Ishikawa (cell line): Measurements from ENCODE around the gene CPNE2.

Experiments used
- CEBPB ChIP-seq: IDR thresholded peaks from 2 replicates; pipeline ENCODE4 v1.6.1; 2012
- CREB1 ChIP-seq: IDR thresholded peaks from 2 replicates; pipeline ENCODE4 v1.6.1; 2012; ENCODE audit warnings: low read depth
- EGR1 ChIP-seq: IDR thresholded peaks from 2 replicates; pipeline ENCODE4 v1.6.1; 2012
- EP300 ChIP-seq: IDR thresholded peaks from 2 replicates; pipeline ENCODE4 v1.6.1; 2012; ENCODE audit warnings: borderline replicate concordance
- FOXM1 ChIP-seq: IDR thresholded peaks from 2 replicates; pipeline ENCODE4 v1.6.1; 2012; ENCODE audit warnings: low read depth, borderline replicate concordance
- NFIC ChIP-seq: IDR thresholded peaks from 2 replicates; pipeline ENCODE4 v1.6.1; 2012
- RAD21 ChIP-seq: IDR thresholded peaks from 2 replicates; pipeline ENCODE4 v1.6.1; 2012; ENCODE audit warnings: low read depth
- TAF1 ChIP-seq: IDR thresholded peaks from 2 replicates; pipeline ENCODE4 v1.6.1; 2012; ENCODE audit warnings: low read depth, mild to moderate bottlenecking
- TCF12 ChIP-seq: IDR thresholded peaks from 2 replicates; pipeline ENCODE4 v1.6.1; 2012; ENCODE audit warnings: low read depth
- TEAD4 ChIP-seq: IDR thresholded peaks from 2 replicates; pipeline ENCODE4 v1.6.1; 2012
- YY1 ChIP-seq: IDR thresholded peaks from 2 replicates; pipeline ENCODE4 v1.6.1; 2012; ENCODE audit warnings: low read depth
- ZBTB7A ChIP-seq: IDR thresholded peaks from 2 replicates; pipeline ENCODE4 v1.6.1; 2012; ENCODE audit warnings: low read depth
- TF ChIP-seq, protein P1 (sequence below): IDR thresholded peaks from 2 replicates; pipeline ENCODE4 v1.6.1; 2012
- TF ChIP-seq, protein P2 (sequence below): IDR thresholded peaks from 2 replicates; pipeline ENCODE4 v1.6.1; 2012
- TF ChIP-seq, protein P3 (sequence below): IDR thresholded peaks from 2 replicates; pipeline ENCODE4 v1.6.1; 2012; ENCODE audit warnings: low read depth, mild to moderate bottlenecking

The CPNE2 gene

DNA sequence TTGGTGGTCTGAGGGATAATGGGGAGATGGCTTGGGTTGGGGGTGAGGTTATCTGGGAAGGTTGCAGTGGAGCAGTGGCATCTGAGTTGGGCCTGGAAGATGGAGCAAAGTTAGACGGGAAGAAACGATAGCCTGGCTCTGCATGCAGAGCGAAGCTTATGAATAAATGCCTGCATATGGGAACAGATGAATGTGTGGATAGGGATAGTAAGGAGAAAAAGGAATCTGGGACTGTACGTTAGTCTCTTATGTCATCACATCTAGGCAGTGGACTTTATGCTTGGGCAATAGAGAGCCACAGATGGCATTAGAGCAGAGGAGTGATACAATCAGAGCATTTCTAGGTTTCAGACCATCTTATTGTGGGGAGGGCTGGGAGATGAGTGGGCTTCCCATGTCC lies 33.0 kb downstream of the CPNE2 start:
- TF ChIP-seq TEAD4 (no peak), EGR1 (no peak), CREB1 (no peak), ZBTB7A (no peak), NFIC (no peak), TAF1 (no peak), EP300 (no peak)
- TF ChIP-seq, protein P1, sequence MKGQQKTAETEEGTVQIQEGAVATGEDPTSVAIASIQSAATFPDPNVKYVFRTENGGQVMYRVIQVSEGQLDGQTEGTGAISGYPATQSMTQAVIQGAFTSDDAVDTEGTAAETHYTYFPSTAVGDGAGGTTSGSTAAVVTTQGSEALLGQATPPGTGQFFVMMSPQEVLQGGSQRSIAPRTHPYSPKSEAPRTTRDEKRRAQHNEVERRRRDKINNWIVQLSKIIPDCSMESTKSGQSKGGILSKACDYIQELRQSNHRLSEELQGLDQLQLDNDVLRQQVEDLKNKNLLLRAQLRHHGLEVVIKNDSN = no peak

DNA sequence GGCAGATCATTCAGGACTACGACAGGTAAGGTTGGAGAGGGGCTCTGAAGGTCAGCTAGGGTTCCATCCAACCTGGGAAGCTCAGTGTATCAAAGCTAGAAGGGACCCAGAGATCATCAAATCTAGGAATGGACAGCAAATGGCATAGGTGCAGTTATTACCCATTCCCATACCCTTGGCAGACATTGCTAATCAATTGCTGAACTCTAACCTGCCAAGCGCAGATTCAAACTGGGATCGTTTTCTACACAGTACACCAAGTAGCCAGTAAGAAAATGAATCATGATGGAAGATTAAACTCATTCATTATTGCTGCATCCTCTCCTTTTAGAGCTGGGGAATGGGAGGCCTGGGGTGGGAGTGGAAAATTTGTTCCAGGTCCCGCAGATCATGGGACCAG lies 33.6 kb downstream of the CPNE2 start:
- TF ChIP-seq CREB1 = no peak
- TF ChIP-seq, protein P2, sequence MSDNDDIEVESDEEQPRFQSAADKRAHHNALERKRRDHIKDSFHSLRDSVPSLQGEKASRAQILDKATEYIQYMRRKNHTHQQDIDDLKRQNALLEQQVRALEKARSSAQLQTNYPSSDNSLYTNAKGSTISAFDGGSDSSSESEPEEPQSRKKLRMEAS = no peak
- no peak for TF ChIP-seq TCF12
- no peak for TF ChIP-seq NFIC
- TF ChIP-seq TAF1 = no peak
- TF ChIP-seq CEBPB = no peak
- no peak for TF ChIP-seq YY1
- no peak for TF ChIP-seq EP300
- no peak for TF ChIP-seq EGR1
- TF ChIP-seq, protein P3, sequence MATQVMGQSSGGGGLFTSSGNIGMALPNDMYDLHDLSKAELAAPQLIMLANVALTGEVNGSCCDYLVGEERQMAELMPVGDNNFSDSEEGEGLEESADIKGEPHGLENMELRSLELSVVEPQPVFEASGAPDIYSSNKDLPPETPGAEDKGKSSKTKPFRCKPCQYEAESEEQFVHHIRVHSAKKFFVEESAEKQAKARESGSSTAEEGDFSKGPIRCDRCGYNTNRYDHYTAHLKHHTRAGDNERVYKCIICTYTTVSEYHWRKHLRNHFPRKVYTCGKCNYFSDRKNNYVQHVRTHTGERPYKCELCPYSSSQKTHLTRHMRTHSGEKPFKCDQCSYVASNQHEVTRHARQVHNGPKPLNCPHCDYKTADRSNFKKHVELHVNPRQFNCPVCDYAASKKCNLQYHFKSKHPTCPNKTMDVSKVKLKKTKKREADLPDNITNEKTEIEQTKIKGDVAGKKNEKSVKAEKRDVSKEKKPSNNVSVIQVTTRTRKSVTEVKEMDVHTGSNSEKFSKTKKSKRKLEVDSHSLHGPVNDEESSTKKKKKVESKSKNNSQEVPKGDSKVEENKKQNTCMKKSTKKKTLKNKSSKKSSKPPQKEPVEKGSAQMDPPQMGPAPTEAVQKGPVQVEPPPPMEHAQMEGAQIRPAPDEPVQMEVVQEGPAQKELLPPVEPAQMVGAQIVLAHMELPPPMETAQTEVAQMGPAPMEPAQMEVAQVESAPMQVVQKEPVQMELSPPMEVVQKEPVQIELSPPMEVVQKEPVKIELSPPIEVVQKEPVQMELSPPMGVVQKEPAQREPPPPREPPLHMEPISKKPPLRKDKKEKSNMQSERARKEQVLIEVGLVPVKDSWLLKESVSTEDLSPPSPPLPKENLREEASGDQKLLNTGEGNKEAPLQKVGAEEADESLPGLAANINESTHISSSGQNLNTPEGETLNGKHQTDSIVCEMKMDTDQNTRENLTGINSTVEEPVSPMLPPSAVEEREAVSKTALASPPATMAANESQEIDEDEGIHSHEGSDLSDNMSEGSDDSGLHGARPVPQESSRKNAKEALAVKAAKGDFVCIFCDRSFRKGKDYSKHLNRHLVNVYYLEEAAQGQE = no peak
- TF ChIP-seq TEAD4 = no peak

DNA sequence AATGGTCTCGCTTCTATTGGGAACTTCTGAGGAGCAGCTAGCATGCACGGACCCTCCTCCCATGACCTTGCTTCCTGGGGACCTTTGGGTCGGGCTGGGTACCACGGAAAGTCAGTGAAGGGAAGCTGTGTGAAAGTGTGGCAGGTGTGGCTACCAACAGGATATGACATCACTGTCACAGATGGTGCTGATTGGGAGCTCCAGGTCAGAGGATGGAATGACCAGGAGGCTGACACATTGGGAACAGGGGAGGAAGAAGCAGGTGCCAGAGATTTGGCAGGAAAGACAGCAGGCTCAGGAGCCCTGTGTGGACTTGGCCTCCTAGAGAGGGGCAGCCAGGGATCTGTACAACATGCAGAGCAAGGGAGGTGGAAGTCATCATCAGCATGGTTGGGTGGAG lies 34.0 kb downstream of the CPNE2 start:
- TF ChIP-seq TCF12 = no peak

DNA sequence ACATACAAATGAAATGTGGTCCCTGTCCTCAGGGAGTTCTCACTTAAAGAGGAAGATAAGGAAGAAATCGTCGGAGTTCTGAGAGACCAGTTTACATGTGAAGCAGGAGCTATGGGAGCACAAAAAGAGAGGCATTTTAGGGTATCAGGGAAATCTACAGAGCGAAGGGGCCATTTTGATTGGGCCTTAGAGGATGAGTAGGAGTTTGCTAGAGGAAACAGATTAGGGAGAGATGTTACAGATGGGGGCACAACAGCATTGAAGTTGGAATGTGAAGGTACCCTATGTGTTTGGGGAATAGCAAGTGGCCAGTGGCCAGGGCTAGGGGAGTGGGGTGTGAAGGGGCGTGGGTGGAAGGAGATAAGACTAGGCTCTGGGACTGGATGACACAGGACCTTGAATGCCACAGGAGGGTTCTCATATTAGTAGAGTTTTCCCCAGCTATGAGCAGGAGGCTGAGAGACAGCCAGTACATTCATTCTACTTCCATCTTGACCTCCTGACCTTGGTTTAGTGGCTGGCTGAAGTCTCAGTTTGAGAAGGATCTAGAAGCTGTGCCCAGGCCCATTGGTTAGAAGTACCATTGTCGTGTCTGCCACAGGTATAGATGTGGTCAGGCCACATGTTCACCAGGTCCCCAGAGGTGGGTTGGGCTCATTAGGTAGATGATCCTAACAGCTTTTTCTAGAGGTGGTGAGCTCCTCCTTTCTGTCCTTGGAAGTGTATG lies 34.8 kb downstream of the CPNE2 start:
- no peak for TF ChIP-seq RAD21
- no peak for TF ChIP-seq TCF12
- no peak for TF ChIP-seq EP300

DNA sequence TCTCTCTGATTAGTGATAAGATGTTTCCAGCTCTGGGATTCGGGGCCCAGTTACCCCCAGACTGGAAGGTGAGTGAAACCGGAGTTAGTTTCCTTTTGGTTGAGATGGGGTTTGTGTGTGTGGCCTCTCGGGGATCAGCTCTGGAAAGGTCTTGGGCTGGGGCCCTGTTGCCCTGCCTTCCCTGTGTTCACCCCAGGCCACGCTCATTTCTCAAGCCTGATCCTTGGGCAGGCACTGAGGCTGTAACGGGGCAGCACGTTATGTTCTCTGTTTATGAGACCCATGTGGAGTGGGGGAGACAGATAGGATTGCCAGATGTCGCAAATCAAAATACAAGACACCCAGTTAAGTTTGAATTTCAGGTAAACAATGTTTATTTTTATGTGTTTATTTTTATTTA lies 35.5 kb downstream of the CPNE2 start:
- TF ChIP-seq ZBTB7A (no peak), FOXM1 (no peak), NFIC (no peak), TEAD4 (no peak), CEBPB (no peak), TAF1 (no peak), CREB1 (no peak), TCF12 (no peak), RAD21 (no peak)
- TF ChIP-seq, protein P1 = no peak
- TF ChIP-seq, protein P2 = no peak
- TF ChIP-seq, protein P3 = no peak

DNA sequence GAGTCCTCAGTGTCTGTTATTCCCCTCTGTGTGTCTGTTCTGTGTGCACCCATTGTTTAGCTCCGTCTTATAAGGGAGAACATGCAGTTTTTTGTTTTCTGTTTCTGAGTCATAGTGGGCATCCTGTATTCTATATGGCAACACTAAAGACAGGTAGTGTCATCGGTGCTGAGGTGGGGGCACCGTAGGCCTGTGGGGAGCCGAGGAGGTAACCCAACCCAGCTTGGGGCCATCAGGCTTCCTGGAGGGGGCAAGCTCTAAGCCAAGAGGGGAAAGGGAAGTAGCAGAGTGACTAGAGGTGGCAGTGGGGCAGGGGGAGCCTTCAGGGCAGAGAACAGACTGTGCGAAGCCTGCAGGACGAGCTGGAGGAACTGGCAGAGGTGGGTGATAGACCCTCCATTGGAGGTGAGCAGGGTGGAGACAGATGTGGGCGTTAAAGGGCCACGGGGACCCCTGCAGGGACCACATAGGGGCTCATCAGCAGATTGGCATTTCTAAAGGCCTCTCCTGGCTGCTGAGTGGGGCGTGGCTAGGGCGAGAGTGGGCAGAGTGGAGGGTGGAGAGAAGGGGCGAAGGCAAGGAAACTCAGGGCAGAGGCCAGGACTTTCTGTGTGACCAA lies 36.5 kb downstream of the CPNE2 start:
- TF ChIP-seq YY1 = no peak
- TF ChIP-seq, protein P2 = no peak

DNA sequence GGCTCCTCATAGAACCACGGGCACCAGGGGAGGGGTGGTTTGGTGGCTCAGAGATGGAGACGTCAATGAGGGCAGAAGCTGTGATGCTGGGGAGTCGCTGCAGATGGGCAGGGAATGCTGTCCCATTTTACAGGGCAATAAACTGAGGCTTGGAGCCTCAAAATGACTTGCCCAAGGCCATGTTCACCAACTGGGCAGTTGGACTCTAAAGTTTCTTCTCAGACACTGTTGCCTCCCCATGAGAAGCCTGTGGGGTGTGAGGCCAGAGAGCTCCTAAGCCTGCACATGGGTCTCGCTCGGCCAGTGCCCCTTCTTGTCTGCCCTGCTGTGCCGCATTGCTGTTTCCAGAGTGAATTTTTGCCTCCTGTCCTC lies 38.6 kb downstream of the CPNE2 start:
- TF ChIP-seq TCF12 (no peak), TEAD4 (no peak), EGR1 (no peak), CREB1 (no peak), TAF1 (no peak), RAD21 (no peak), ZBTB7A (no peak), FOXM1 (no peak), EP300 (no peak), YY1 (no peak), CEBPB (no peak), NFIC (no peak)
- TF ChIP-seq, protein P3 = no peak
- TF ChIP-seq, protein P2 = no peak
- TF ChIP-seq, protein P1 = no peak
